Activated naive CD8-positive, alpha-beta T cell treated with anti-CD3 and anti-CD28 coated beads, Interleukin-2, amount 50 U/mL, for 24 hours (primary cell): Measurements from ENCODE around the gene PDE6H.

Experiments used
- ATAC-seq: fragments of 150-1000 bp; cut with Tn5 transposase; one replicate; pipeline ENCODE4 v1.10.0; 2021
- DNase-seq: peaks from one replicate; pipeline ENCODE4 v3.0.0; 2021
- H3K27ac Mint-ChIP-seq: one replicate; pipeline ENCODE4 v1.8.0; 2021; ENCODE audit warnings: mild to moderate bottlenecking, mixed read lengths
- H3K27me3 Mint-ChIP-seq: one replicate; pipeline ENCODE4 v1.8.0; 2021; ENCODE audit warnings: mixed read lengths
- H3K36me3 Mint-ChIP-seq: one replicate; pipeline ENCODE4 v1.8.0; 2021; ENCODE audit warnings: low read depth, mixed read lengths
- H3K4me1 Mint-ChIP-seq: one replicate; pipeline ENCODE4 v1.8.0; 2021; ENCODE audit warnings: mixed read lengths
- H3K4me3 Mint-ChIP-seq: one replicate; pipeline ENCODE4 v1.8.0; 2021; ENCODE audit warnings: mild to moderate bottlenecking, moderate library complexity, mixed read lengths
- H3K9me3 Mint-ChIP-seq: one replicate; pipeline ENCODE4 v1.8.0; 2021; ENCODE audit warnings: mixed read lengths

PDE6H gene

DNA sequence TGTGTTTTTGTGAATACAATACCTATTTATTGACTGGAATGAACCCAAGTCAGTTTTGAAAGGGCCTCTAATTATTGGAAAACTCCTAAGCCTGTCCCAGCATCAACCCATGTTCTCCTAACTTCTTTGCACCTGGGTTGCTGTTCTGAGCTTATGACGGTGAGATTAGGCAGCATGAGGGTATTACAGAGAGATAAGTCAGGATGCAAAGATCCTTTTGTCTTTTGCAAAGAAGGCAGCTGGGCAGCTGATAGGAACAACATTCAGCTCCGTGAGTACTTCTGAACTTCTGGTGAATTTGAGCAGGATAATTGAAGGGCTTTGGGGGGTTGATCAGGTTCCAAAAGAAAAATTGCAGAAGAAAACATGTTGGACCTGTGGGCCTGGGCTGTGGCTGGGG is at the start of gene PDE6H:
Gene PDE6H (plus strand): TSS at position 227 of the 400 bp plus-strand sequence. CDS start 4,971 bp downstream, outside the sequence.
- no peaks in the 10 kb centered on the region for H3K27me3 Mint-ChIP-seq
- H3K9me3 Mint-ChIP-seq, result peaks cover 13% of the 10 kb centered on the region
- peaks cover 38% of the 10 kb centered on the region for H3K4me1 Mint-ChIP-seq
- ATAC-seq (no peak), DNase-seq (no peak)
- peaks cover 7% of the 10 kb centered on the region for H3K36me3 Mint-ChIP-seq
- no peak within 1 kb of the TSS for H3K4me3 Mint-ChIP-seq
- H3K27ac Mint-ChIP-seq, result no peak within 1 kb of the TSS

DNA sequence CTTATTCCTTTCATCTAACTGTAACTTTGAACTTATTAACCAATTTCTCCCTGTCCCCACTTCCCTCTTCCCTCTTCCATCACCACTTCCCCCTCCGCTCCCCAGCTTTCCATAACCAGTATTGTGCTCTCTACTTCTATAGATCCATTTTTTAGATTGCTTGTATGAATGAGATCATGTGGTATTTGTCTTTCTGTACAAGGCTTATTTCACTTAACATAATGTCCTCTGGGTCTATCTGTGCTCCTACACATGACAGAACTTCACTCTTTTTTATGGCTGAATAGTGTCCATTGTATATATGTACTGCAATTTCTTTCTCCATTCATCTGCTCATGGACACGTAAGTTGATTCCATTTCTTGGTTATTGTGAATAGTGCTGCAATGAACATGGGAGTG is 48.9 kb upstream of the PDE6H start:
- ATAC-seq (no peak), DNase-seq (no peak)
- H3K4me1 Mint-ChIP-seq, result peaks cover 18% of the 10 kb centered on the region
- H3K4me3 Mint-ChIP-seq, result no peak overlapping the region
- H3K27ac Mint-ChIP-seq, result no peak overlapping the region
- H3K9me3 Mint-ChIP-seq, result peaks cover 4% of the 10 kb centered on the region
- H3K36me3 Mint-ChIP-seq, result peaks cover 14% of the 10 kb centered on the region
- no peaks in the 10 kb centered on the region for H3K27me3 Mint-ChIP-seq

DNA sequence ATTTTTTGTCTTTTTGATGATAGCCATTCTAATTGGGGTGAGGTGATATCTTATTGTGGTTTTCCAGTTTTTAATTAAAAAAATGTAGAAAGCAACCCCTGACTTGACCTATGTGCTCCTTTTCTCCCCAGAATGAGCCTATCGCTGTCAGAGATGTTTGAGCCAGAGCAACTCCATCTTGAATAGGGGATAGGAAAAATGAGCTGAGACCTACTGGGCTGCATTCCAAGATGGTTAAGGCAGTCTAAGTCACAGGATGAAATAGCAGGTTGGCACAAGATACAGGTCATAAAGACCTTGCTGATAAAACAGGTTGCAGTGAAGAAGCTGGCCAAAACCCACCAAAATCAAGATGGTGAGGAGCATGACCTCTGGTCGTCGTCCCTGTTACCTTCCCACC is 48.3 kb upstream of the PDE6H start:
- ATAC-seq (no peak), DNase-seq (no peak)
- Mint-ChIP-seq H3K27ac (no peak overlapping the region), H3K4me3 (no peak overlapping the region), H3K27me3 (no peaks in the 10 kb centered on the region), H3K4me1 (peaks cover 18% of the 10 kb centered on the region), H3K9me3 (peaks cover 4% of the 10 kb centered on the region), H3K36me3 (peaks cover 10% of the 10 kb centered on the region)

DNA sequence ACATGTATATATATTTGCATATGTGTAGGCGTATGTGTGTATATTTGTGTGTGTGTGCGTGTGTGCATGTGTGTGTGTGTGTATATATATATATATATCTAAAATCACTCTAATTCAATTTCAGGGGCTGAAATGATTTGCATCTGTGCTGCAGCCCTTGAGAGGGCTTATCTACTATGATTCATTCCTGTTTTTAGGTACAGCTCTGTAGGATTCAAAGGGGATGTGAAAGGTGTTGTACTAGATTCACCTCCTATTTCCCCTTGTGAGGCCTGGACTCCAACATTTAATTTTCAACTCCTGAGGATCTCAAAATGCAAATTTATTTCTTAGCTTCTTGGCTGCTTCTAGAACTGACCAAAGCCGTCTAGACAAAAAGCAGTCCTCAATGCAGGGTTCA is 45.6 kb upstream of the PDE6H start:
- H3K27me3 Mint-ChIP-seq, result no peaks in the 10 kb centered on the region
- no peaks in the 10 kb centered on the region for H3K4me1 Mint-ChIP-seq
- H3K27ac Mint-ChIP-seq, result no peak overlapping the region
- H3K36me3 Mint-ChIP-seq, result peaks cover 9% of the 10 kb centered on the region
- DNase-seq (no peak), ATAC-seq (no peak)
- peaks cover 3% of the 10 kb centered on the region for H3K9me3 Mint-ChIP-seq
- no peak overlapping the region for H3K4me3 Mint-ChIP-seq

DNA sequence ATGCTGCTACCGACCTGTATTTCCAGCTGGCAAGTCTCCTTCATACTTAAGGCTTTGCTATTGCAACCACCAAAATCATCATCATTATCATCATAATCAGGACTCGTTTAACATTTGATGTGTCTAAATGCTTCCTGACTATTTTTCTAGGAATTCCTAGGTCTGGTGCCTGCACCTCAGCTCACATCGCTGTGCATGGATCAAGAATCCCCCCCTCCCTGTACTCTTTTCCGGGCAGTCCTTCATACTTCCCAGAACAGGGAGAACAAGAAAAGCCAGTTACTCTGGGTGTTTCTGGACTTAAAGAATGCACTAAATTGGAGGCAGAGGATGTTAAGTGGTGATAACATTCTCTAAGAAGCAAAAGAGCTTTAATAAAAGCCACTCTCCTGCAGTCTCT is 43.9 kb upstream of the PDE6H start:
- no peak for ATAC-seq
- no peak for DNase-seq
- Mint-ChIP-seq H3K27ac (no peak overlapping the region), H3K4me3 (no peak overlapping the region), H3K36me3 (peaks cover 19% of the 10 kb centered on the region), H3K4me1 (peaks cover 4% of the 10 kb centered on the region), H3K27me3 (no peaks in the 10 kb centered on the region), H3K9me3 (no peaks in the 10 kb centered on the region)

DNA sequence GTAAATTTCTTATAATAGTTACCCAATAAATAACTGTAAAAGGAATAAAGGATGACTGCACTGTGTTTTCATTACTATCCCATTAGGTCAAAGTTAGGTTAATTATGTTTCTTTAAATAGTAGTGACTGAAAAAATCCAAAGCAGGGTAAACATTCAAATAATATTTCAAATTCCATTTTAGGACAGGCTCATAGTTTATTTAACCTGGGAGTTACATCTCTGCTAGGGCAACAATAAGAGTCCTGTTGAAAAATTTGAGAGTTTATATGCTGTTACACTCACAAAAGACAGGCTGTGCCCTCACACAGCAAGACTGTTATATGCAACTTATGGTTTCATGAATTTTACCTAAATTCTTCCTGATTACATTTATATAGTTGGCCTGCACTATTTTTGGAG is 42.5 kb upstream of the PDE6H start:
- no peak overlapping the region for H3K27ac Mint-ChIP-seq
- H3K9me3 Mint-ChIP-seq, result no peaks in the 10 kb centered on the region
- no peak for DNase-seq
- peaks cover 4% of the 10 kb centered on the region for H3K4me1 Mint-ChIP-seq
- peaks cover 25% of the 10 kb centered on the region for H3K36me3 Mint-ChIP-seq
- no peak for ATAC-seq
- no peaks in the 10 kb centered on the region for H3K27me3 Mint-ChIP-seq
- no peak overlapping the region for H3K4me3 Mint-ChIP-seq

DNA sequence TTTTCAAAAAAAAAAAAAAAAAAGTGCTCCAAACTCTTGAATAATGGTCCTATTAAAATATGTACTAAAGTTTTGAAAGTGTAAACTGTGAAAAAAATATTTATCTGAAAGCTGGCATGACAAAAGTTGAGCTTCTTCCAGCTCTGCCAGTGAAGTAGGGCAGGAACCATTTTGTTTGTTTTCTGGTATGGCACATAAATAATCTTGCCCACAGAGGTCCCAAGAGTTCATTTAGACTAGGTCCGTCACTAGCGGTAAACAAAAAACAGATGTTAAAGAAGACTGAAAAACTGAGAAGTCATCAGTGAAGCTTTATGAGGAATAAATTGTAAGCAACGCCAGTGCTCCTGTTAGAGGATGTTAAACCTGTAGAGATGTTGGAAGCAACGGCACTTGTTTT is 41.5 kb upstream of the PDE6H start:
- Mint-ChIP-seq H3K27ac (no peak overlapping the region), H3K27me3 (no peaks in the 10 kb centered on the region), H3K9me3 (no peaks in the 10 kb centered on the region), H3K36me3 (peaks cover 28% of the 10 kb centered on the region), H3K4me3 (no peak overlapping the region), H3K4me1 (peaks cover 4% of the 10 kb centered on the region)
- no peak for DNase-seq
- no peak for ATAC-seq

DNA sequence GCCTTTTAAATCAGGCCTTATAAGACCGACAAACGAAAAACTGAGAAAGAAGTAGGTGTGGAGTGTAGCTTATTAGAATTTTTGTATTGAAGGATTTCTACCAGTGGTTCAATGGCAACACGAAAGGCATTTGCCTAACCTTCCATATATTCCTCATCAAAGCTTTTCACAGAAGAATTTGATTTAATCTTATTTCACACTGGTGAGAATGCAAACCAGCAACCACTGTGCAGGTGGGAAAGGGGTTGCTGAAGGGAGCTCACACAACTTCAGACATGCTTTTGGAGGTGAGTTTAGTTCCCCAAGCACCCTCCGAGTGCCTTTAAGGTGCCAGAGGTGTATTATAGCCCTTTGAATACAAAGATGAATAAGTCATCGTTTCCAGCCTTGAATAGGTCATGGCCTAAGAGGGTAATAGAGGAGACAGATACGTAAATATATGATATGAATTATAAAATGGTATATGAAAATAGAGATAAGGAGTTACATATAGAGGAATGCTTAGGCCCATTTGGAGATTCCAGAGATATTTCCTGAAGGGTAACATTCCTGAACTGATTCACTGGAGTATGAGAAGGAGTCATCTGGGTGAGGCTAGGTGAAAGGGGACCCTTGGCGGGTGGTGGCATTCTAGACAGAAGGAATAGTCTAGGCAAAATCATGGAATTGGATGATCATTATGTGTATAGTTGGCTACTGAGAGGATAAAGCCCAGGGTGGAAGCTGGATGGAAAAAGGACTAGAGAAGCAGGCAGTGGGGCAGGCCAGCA is 40.9 kb upstream of the PDE6H start:
- Mint-ChIP-seq H3K27me3 (no peaks in the 10 kb centered on the region), H3K27ac (no peak overlapping the region), H3K4me1 (peaks cover 9% of the 10 kb centered on the region), H3K9me3 (no peaks in the 10 kb centered on the region), H3K36me3 (peaks cover 32% of the 10 kb centered on the region), H3K4me3 (no peak overlapping the region)
- ATAC-seq, result no peak
- no peak for DNase-seq

DNA sequence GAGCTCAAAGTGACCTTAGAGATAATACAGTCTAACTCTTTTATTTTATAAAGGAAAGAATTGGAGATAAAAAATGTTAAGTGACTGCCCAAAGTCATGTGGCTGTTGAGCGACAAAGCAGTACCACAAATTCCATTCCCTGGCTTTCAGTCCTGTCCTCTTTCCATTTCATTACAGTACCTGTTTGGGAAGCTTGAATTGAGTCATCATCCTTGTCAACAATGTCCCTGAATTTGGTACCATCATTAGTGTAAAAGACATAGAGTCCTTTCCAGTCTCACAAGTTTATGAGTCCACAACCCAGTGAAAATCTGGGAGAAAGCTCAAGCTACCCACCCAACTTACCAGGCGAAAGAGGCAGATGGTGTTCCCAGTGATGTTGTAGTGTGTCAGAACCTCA is 38.3 kb upstream of the PDE6H start:
- no peaks in the 10 kb centered on the region for H3K9me3 Mint-ChIP-seq
- H3K4me3 Mint-ChIP-seq, result no peak overlapping the region
- no peaks in the 10 kb centered on the region for H3K27me3 Mint-ChIP-seq
- peaks cover 32% of the 10 kb centered on the region for H3K4me1 Mint-ChIP-seq
- DNase-seq (no peak), ATAC-seq (no peak)
- H3K27ac Mint-ChIP-seq, result no peak overlapping the region
- peaks cover 40% of the 10 kb centered on the region for H3K36me3 Mint-ChIP-seq

DNA sequence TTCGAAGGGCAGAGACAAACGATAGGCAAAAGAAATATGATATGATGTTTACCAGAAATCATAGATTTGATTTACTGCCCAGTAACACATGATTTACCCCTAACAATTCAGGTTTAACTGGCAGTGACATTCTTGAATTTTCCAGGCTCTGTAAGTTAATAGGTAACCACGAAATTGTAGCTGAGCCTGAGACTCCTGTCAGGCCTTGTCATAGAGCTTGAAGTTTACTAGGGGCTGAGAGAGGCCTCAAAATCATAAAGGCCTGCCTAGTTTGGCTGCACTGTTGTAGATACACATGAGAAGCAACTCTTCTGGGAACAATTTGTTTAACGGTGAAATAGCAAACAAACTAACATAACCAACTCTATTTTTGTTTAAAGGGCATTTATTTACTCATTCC is 37.8 kb upstream of the PDE6H start:
- Mint-ChIP-seq H3K9me3 (no peaks in the 10 kb centered on the region), H3K4me1 (peaks cover 37% of the 10 kb centered on the region), H3K36me3 (peaks cover 45% of the 10 kb centered on the region), H3K27me3 (no peaks in the 10 kb centered on the region), H3K27ac (no peak overlapping the region), H3K4me3 (no peak overlapping the region)
- no peak for DNase-seq
- no peak for ATAC-seq

DNA sequence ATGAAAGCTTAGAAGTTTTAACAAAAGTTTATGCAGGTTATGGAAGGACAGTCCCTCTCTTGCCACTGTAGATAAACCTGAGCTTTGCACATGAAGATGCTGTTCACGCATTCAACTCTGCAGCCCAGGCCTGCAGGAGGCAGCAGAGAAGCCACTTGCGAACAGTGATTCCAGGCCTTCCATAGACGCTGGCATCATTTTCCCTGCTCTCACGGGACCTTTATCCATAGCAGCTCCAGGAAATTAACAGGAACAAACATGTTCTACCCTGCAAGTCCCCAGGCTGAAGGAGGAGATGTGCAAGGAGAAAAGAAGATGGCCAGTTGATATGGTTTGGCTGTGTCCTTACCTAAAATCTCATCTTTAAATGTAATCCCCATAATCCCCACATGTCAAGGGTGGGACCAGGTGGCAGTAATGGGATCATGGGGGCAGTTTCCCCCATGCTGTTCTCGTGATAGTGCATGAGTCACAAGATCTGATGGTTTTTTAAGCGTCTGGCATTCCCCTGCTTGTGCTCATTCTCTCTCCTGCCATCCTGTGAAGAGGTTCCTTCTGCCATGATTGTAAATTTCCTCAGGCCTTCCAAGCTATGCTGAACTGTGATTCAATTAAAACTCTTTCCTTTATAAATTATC is 36.5 kb upstream of the PDE6H start:
- ATAC-seq, result no peak
- no peak overlapping the region for H3K4me3 Mint-ChIP-seq
- H3K27ac Mint-ChIP-seq, result no peak overlapping the region
- no peaks in the 10 kb centered on the region for H3K9me3 Mint-ChIP-seq
- peaks cover 58% of the 10 kb centered on the region for H3K36me3 Mint-ChIP-seq
- no peak for DNase-seq
- peaks cover 43% of the 10 kb centered on the region for H3K4me1 Mint-ChIP-seq
- no peaks in the 10 kb centered on the region for H3K27me3 Mint-ChIP-seq

DNA sequence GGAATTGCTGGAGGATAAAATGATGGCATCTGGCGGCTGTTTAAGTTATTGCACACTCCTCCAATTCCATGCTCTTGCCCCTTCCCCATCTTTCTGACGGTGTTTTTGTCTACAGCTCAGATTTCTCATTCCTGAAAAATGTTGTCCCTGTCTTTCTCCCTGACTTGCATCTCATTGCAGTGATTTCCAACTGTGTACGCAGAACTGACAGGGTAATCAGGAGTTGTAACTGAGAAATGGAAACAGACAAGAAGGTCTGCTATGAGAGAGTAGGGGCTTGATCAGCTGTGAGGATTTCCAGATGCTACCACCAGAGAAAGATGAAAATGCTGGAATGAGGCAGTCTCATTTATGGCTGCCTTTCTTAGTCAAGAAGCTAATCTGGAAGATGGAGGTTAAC is 35.8 kb upstream of the PDE6H start:
- peaks cover 62% of the 10 kb centered on the region for H3K36me3 Mint-ChIP-seq
- no peaks in the 10 kb centered on the region for H3K9me3 Mint-ChIP-seq
- H3K4me1 Mint-ChIP-seq, result peaks cover 43% of the 10 kb centered on the region
- H3K27me3 Mint-ChIP-seq, result no peaks in the 10 kb centered on the region
- DNase-seq (no peak), ATAC-seq (no peak)
- peak overlapping the region; percentile 9 for H3K27ac Mint-ChIP-seq
- H3K4me3 Mint-ChIP-seq, result no peak overlapping the region

DNA sequence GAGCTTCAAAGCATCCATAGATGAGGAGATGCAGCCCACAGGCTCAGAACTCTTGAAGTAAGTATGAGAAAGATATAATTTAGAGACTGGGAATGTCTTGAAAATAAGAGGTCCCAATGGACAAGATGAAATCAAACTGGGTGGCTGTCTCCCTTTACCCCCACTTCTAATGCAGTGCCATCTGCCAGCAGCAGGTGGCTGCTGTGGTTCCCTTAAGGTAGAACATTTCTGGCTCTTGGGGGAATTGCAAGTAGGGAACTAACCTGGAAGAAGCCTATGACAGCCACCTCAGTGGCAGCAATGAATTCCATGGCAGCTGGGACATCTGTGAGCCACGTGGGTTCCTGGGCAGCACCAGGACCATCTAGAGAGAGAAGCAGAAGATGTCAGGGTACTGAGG is 35.2 kb upstream of the PDE6H start:
- Mint-ChIP-seq H3K9me3 (no peaks in the 10 kb centered on the region), H3K27me3 (no peaks in the 10 kb centered on the region), H3K4me3 (no peak overlapping the region), H3K27ac (no peak overlapping the region), H3K4me1 (peaks cover 43% of the 10 kb centered on the region), H3K36me3 (peaks cover 67% of the 10 kb centered on the region)
- ATAC-seq, result peak; percentile 38
- DNase-seq, result no peak

DNA sequence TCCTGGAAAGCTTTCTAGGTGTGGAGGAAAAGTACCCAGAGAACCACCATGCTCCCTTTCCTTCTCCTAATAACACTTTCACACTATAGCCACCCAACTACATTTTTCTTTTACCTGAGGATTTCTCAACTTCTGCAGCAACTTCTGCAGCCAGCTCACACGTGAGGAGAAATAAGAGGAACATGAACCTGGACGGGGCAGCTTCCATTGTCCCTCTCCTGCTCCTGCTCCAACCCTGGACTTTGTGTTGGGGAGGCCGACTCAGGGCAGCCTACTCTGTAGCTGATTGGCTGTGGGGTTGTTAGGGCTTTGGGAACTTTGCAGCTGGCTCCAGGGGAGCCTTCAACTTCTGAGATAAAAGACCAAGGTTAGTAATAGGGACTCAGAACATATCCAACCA is 34.5 kb upstream of the PDE6H start, which contains the start of gene ERP27:
Gene ERP27 (minus strand): TSS at position 237 of the 400 bp plus-strand sequence. CDS start 29 bp downstream, at position 208.
- ATAC-seq (no peak), DNase-seq (no peak)
- no peak within 1 kb of the TSS for H3K4me3 Mint-ChIP-seq
- peaks cover 63% of the 10 kb centered on the region for H3K36me3 Mint-ChIP-seq
- peaks cover 40% of the 10 kb centered on the region for H3K4me1 Mint-ChIP-seq
- no peaks in the 10 kb centered on the region for H3K27me3 Mint-ChIP-seq
- H3K27ac Mint-ChIP-seq, result peak within 1 kb of the TSS; percentile 57
- no peaks in the 10 kb centered on the region for H3K9me3 Mint-ChIP-seq

DNA sequence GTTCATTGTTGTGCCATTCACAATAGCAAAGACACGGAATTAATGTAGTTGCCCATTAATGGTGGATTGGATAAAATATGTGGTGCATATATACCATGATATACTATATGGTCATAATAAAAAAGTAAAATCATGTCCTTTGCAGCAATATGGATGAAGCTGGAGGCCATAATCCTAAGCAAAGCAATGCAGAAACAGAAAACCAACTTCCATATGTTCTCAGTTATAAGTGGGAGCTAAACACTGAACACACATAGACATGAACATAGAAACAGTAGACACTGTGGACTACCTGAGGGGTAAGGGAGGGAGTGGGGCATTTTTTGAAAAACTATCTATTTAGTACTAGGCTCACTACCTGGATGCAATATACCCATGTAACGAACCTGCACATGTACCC is 31.5 kb upstream of the PDE6H start:
- Mint-ChIP-seq H3K27ac (no peak overlapping the region), H3K4me3 (no peak overlapping the region), H3K36me3 (peaks cover 74% of the 10 kb centered on the region), H3K9me3 (no peaks in the 10 kb centered on the region), H3K4me1 (peaks cover 57% of the 10 kb centered on the region), H3K27me3 (no peaks in the 10 kb centered on the region)
- no peak for DNase-seq
- no peak for ATAC-seq
